ENCODE results near the gene PCDHGC4. TPM values are rescaled to one million over a fixed set of nuclear protein-coding genes. Genes with fewer than 3 reads are reported as not detected.

Gene PCDHGC4
- total RNA-seq, 1 experiment from 2014 or later = 0.57 TPM

DNA sequence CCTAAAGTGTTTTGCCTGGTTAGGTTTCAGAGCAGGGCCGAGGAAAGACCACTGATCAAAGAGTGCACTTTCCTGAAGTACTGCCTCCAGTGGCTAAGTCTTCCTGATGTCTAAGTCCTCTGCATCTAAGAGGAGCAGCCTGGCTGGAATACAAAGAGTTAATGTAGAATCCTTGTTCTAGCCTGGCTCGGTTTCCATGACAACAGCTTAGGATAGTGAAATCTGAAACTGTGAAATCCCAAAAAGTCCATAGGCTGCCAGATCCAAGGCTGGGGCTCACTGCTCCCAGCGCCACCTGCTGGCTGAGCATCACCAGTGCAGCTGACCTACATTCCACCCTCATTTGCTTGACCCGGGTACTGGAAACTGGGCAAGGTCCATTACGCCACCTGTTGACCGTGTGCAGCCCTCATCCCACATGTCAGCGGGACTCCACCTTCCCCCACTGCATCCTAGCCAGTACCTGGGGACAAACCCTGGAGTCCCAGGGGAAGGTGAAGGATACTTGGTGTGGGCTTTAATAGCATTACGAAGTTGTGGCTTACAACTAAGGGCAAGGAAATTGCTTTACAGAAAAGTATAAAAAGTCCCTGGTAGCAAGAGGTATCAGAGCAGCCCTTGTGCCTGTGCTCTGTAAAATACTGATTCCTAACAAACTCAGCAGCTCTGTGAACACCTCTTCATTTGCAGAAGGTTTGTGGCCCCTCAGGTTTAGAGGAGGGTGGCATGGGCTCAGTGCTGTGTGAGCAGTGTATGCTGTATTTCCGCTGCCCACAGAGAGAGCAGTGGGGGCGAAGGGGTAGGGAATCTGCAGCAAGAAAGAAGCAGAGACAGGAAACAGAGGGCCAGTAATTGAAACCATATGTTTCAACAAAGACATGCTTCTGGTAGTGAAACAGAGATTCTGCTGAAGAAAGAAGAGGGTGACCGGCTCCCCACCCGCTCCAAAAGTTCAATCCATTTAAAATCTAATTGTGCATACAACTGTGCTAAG is 40.1 kb downstream of the PCDHGC4 start:
- Histone ChIP-seq H3K4me3 (ENCODE audit: low read depth in 2 of 2, low read length in 2 of 2) (no peak overlapping the region), H3K36me3 (ENCODE audit: control insufficient read depth, insufficient read depth, low read length) (peaks cover 15% of the 10 kb centered on the region), H3K27me3 (ENCODE audit: control insufficient read depth, insufficient read depth, low read length) (no peaks in the 10 kb centered on the region), H3K4me1 (ENCODE audit: control insufficient read depth, insufficient read depth, low read length) (peaks cover 35% of the 10 kb centered on the region), H3K27ac (ENCODE audit: low read length) (peak overlapping the region; percentile 51), H3K9me3 (ENCODE audit: control insufficient read depth, insufficient read depth, low read depth, low read length) (no peaks in the 10 kb centered on the region; the same call in 1 of the 2 replicates)
- no peak for TF ChIP-seq SIN3A (IDR thresholded peaks at IDR 0.05; ENCODE audit: borderline replicate concordance, insufficient read depth, low read depth, low read length)
- TF ChIP-seq, protein P1, sequence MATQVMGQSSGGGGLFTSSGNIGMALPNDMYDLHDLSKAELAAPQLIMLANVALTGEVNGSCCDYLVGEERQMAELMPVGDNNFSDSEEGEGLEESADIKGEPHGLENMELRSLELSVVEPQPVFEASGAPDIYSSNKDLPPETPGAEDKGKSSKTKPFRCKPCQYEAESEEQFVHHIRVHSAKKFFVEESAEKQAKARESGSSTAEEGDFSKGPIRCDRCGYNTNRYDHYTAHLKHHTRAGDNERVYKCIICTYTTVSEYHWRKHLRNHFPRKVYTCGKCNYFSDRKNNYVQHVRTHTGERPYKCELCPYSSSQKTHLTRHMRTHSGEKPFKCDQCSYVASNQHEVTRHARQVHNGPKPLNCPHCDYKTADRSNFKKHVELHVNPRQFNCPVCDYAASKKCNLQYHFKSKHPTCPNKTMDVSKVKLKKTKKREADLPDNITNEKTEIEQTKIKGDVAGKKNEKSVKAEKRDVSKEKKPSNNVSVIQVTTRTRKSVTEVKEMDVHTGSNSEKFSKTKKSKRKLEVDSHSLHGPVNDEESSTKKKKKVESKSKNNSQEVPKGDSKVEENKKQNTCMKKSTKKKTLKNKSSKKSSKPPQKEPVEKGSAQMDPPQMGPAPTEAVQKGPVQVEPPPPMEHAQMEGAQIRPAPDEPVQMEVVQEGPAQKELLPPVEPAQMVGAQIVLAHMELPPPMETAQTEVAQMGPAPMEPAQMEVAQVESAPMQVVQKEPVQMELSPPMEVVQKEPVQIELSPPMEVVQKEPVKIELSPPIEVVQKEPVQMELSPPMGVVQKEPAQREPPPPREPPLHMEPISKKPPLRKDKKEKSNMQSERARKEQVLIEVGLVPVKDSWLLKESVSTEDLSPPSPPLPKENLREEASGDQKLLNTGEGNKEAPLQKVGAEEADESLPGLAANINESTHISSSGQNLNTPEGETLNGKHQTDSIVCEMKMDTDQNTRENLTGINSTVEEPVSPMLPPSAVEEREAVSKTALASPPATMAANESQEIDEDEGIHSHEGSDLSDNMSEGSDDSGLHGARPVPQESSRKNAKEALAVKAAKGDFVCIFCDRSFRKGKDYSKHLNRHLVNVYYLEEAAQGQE (IDR thresholded peaks at IDR 0.05; ENCODE audit: insufficient read depth in 1 of 2, low read depth in 2 of 2, low read length in 1 of 2) = no peak
- no peak for TF ChIP-seq TCF7L2 (IDR thresholded peaks at IDR 0.05; ENCODE audit: low read depth, low read length)
- TF ChIP-seq, protein P2, sequence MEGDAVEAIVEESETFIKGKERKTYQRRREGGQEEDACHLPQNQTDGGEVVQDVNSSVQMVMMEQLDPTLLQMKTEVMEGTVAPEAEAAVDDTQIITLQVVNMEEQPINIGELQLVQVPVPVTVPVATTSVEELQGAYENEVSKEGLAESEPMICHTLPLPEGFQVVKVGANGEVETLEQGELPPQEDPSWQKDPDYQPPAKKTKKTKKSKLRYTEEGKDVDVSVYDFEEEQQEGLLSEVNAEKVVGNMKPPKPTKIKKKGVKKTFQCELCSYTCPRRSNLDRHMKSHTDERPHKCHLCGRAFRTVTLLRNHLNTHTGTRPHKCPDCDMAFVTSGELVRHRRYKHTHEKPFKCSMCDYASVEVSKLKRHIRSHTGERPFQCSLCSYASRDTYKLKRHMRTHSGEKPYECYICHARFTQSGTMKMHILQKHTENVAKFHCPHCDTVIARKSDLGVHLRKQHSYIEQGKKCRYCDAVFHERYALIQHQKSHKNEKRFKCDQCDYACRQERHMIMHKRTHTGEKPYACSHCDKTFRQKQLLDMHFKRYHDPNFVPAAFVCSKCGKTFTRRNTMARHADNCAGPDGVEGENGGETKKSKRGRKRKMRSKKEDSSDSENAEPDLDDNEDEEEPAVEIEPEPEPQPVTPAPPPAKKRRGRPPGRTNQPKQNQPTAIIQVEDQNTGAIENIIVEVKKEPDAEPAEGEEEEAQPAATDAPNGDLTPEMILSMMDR (IDR thresholded peaks at IDR 0.05) = peak; percentile 100
- DNase-seq (ENCODE audit: low read depth, low spot score) (peak; percentile 84), ATAC-seq (peak; percentile 90)
- CTCF ChIA-PET = interaction anchor here (0.5 to 1.6 kb wide), 8 partner anchors 11 to 466 kb away, joined by 3 to 5 read pairs (median 4); partner anchors contain the start of genes PCDHGA10, PCDHGB7 and PCDHGC3
- no TSS peak for BruUV-seq (replicated peaks)
- in situ Hi-C loops (cut with HindIII; ENCODE audit: low pct_unique_long_range_greater_than_20kb, low sequenced_read_pairs) = no loop called here
- intact Hi-C loops (cut with micrococcal nuclease; ENCODE audit: unreplicated experiment) = loop anchor here (1.0 to 10.0 kb wide), 3 partner anchors 50 to 170 kb away; partner anchors contain the start of genes PCDHGA4, PCDHGB1, PCDHGB2 and PCDHGB7
- POLR2A ChIA-PET = interaction anchor here (0.6 kb wide), 1 partner anchor 355 kb away, joined by 3 read pairs; no protein-coding TSS in a partner anchor

DNA sequence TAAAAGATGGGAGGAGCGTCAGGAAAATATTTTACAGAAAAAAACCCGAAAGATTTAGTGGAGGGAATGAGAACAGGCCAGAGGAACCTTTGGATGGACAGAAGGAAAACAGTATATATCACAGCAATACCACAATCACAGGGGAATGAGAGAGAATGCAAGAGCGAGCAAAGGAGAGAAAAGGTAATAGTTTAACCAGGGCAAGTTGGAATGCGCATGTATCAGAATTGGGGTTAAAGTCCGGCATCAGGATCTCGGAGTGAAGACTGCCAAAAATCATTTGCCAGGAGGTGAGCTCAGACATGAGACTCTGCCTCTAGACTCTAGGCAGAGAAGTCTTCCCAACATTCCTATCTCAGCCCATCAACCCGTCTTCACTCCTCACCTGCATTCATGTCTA is 40.8 kb downstream of the PCDHGC4 start:
- no TSS peak for BruUV-seq (replicated peaks)
- intact Hi-C loops (cut with micrococcal nuclease; ENCODE audit: unreplicated experiment) = loop anchor here (2.0 to 10.0 kb wide), 2 partner anchors 51 to 171 kb away; partner anchors contain the start of genes PCDHGA4, PCDHGB1, PCDHGB2 and PCDHGC3
- no peaks in the 10 kb centered on the region for H3K27me3 ChIP-seq (ENCODE audit: control insufficient read depth, insufficient read depth, low read length)
- ATAC-seq (no peak), DNase-seq (ENCODE audit: low read depth, low spot score) (no peak)
- H3K4me1 ChIP-seq (ENCODE audit: control insufficient read depth, insufficient read depth, low read length) = peaks cover 35% of the 10 kb centered on the region
- TF ChIP-seq, protein P2 (IDR thresholded peaks at IDR 0.05) = no peak
- no peak for TF ChIP-seq SIN3A (IDR thresholded peaks at IDR 0.05; ENCODE audit: borderline replicate concordance, insufficient read depth, low read depth, low read length)
- TF ChIP-seq, protein P1 (IDR thresholded peaks at IDR 0.05; ENCODE audit: insufficient read depth in 1 of 2, low read depth in 2 of 2, low read length in 1 of 2) = no peak
- TF ChIP-seq TCF7L2 (IDR thresholded peaks at IDR 0.05; ENCODE audit: low read depth, low read length) = no peak
- no peak for TF ChIP-seq POLR2AphosphoS5 (IDR thresholded peaks at IDR 0.05; ENCODE audit: low read depth, low read length)
- POLR2A ChIA-PET = no interaction called here
- no peak overlapping the region for H3K27ac ChIP-seq (ENCODE audit: low read length)
- no peak overlapping the region for H3K4me3 ChIP-seq (ENCODE audit: low read depth in 2 of 2, low read length in 2 of 2)
- peaks cover 12% of the 10 kb centered on the region for H3K36me3 ChIP-seq (ENCODE audit: control insufficient read depth, insufficient read depth, low read length)
- CTCF ChIA-PET = interaction anchor here (1.2 kb wide), 1 partner anchor 50 kb away, joined by 5 read pairs; the partner anchor contains the start of gene PCDHGC3
- H3K9me3 ChIP-seq (ENCODE audit: control insufficient read depth, insufficient read depth, low read depth, low read length) = no peaks in the 10 kb centered on the region
- in situ Hi-C loops (cut with HindIII; ENCODE audit: low pct_unique_long_range_greater_than_20kb, low sequenced_read_pairs) = no loop called here
